G401 (cell line): ENCODE results near the gene CNTROB. TPM values are rescaled to one million over a fixed set of nuclear protein-coding genes. Genes with fewer than 3 reads are reported as not detected.

Experiments
- DNase-seq: peaks from one replicate; pipeline ENCODE4 v3.0.0-alpha.2; 2015; ENCODE audit warnings: low spot score
- in situ Hi-C: cut with HindIII; loops from 2 replicates; pipeline ENCODE4 v1.10.0; 2016; ENCODE audit warnings: low sequenced_read_pairs, mixed read lengths
- total RNA-seq: library from RNA; depleted of rRNA; stranded (reverse); fragments of >200 nt; shearing (Covaris generic); gene quantifications from 2 replicates; pipeline ENCODE4 v1.2.3, GENCODE V29; 2014

Gene CNTROB
- total RNA-seq, 1 experiment from 2014 or later: 29.3 TPM

- no peak for DNase-seq
- in situ Hi-C loops: no loop called here
These were observed 40.3 kb downstream of the CNTROB start for GRCh38 chr17:7972131-7972785.

- no peak for DNase-seq
- in situ Hi-C loops: no loop called here
These were observed 42.7 kb downstream of the CNTROB start for GRCh38 chr17:7974638-7975131.

GRCh38 chr17:7977039-7977438 is 45.0 kb downstream of the CNTROB start:
- in situ Hi-C loops: no loop called here
- no peak for DNase-seq

GRCh38 chr17:7977805-7978204 is 45.8 kb downstream of the CNTROB start:
- in situ Hi-C loops: no loop called here

DNA sequence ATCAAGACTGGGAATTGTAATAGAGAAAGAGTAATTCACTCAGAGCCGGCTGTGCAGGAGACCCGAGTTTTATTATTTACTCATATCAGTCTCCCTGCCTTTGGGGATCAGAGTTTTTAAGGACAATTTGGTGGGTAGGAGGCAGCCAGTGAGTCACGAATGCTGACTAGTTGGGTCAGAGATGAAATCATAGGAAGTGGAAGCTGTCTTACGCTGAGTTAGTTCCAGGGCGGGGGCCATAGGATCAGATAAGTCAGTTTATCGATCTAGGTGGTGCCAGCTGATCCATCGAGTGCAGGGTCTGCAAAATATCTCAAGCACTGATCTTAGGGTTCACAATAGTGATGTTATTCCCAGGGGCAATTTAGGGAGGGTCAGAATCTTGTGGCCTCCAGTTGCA is 50.2 kb downstream of the CNTROB start:
- no peak for DNase-seq
- in situ Hi-C loops: no loop called here

More at GRCh38 chr17:7977805-7978204, 45.8 kb downstream of the CNTROB start:
- no peak for DNase-seq

- in situ Hi-C loops: no loop called here
- no peak for DNase-seq
These were observed 50.7 kb downstream of the CNTROB start for GRCh38 chr17:7982666-7983065.

DNA sequence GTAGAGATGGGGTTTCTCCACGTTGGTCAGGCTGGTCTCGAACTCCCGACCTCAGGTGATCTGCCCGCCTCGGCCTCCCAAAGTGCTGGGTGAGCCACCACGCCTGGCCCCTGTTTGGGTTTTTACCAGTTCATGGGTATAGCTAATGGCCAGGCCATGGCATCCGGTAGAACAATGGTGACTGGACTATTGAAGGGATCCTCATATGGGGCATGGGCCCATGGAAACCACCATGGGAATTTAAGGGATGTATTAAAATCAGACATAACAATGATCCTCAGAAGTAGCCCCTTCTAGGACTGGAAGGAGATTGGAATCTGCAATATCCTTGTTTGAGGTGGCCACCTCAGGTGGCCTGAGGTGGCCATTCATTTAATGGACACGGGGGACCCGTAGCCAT is 52.9 kb downstream of the CNTROB start:
- no peak for DNase-seq
- in situ Hi-C loops: no loop called here

DNA sequence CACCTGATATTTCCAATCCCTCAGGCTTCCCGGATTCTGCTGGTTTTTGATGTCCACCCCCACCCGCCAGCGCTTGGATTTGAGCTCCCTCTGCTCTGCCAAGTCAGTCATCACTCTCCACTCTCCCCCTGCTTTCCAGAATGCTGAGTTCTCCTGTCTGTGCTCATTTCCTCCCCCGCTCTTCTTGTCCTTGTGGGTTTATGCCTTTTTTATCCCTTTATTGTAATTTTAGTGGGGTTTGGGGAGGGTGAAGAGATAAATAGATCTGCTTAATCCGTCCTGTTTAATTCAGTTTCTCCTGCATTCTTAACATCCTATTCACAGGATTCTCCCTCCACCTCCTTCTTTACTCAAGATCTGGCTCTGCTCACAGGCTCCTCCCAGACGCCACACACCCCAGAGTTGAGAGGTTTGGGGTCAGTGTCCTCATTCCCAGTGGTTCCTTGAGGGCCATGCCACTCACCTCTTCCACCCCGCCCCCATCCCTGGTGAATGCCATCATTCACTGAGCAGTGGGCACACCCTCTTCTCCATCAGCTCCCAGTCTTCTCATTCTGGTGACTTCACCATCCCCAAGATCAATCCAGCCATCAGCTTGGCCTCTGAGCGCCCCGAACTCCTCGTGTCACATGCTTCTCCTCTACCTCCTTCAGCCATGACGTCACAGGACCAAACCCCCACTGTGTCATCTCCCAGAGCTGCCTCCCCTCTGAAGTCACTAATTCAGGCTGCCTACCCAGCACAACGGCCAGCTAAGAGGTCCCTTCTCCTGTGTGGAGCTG is 55.3 kb downstream of the CNTROB start:
- in situ Hi-C loops: no loop called here
- DNase-seq: no peak

- peak; percentile 90 for DNase-seq
- in situ Hi-C loops: no loop called here
These were observed 56.8 kb downstream of the CNTROB start for GRCh38 chr17:7988750-7989178.

- peak; percentile 81 for DNase-seq
- in situ Hi-C loops: no loop called here
These were observed 58.0 kb downstream of the CNTROB start for GRCh38 chr17:7989781-7990655.

GRCh38 chr17:7992516-7992915 is 60.5 kb downstream of the CNTROB start:
- in situ Hi-C loops: no loop called here
- DNase-seq: no peak

GRCh38 chr17:7992924-7993323 is 60.9 kb downstream of the CNTROB start:
- in situ Hi-C loops: no loop called here

DNA sequence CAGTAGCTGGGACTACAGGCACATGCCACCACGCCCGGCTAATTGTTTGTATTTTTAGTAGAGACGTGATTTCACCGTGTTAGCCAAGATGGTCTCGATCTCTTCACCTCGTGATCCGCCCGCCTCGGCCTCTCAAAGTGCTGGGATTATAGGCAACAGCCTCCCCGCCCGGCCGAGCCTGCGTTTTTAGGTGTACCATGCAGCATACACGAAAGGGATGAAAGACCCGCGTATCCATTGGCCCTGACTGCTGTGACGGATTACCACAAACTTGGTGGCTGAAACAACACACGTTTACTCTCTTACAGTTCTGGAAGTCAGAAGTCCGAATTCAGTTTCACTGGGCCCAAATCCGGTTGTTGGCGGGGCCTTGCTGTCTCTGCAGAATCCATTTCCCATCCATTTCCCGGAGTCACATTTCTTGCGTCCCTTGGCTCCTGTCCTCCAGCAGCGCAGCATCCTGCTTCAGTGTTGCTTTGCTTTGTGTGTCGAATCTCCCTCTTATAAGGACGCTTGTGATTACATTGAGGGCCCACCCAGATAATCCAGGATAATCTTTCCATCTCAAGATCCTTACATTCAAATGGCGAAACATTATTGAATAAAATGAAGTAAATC is 62.1 kb downstream of the CNTROB start:
- in situ Hi-C loops: no loop called here
- DNase-seq: no peak

More at GRCh38 chr17:7992924-7993323, 60.9 kb downstream of the CNTROB start:
- no peak for DNase-seq

DNA sequence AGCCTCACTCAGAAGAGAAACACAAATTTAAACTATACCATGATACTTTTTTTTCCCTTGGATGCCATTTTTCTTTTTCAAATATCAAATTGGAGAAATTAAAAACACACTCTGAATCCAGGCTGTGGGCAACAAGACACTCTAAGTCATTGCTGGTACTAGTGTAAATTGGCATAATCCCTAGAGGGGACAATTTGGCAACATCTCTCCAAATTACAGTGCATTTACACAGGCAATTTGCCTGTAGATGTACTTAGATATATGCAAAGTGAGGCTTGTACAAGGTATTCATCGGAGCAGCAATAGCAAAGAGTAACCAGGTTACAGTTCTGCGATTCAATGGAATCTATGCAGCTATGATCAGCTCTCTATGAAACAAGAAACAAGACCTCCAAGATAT is 63.7 kb downstream of the CNTROB start:
- in situ Hi-C loops: no loop called here
- DNase-seq: no peak

GRCh38 chr17:7997186-7997585 is 65.2 kb downstream of the CNTROB start:
- in situ Hi-C loops: no loop called here
- peak; percentile 16 for DNase-seq
